DMS79 (cell line): Measurements from ENCODE around the gene MCTP1.
"Not testable (repeated sequence)": the region's sequence is repeated elsewhere in the genome, so short reads cannot be mapped to it uniquely, and the experiment has no call there.

Experiments used
- DNase-seq: peaks from one replicate; lab custom pipeline; 2025; lab: John Stamatoyannopoulos, UW

MCTP1 gene

DNA sequence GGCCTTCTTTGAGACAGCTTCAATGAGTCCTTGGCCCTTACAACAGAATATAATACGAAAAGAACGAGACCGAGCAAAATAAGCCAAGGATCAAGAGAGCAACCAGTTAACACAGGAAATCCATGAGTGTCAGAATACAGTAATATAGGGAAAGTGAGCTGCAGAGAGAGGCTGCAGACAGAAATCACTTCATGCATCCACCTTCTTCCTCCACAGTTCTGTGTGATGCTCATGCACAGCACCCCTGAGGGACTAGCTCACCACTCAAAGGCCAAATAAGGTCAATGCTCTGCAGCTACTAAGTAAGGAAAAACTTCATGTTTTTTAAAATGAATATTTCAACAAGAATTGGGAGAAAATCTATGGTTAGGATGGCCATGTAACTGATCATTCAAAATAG lies 257.1 kb downstream of the MCTP1 start:
- DNase-seq: no peak

DNA sequence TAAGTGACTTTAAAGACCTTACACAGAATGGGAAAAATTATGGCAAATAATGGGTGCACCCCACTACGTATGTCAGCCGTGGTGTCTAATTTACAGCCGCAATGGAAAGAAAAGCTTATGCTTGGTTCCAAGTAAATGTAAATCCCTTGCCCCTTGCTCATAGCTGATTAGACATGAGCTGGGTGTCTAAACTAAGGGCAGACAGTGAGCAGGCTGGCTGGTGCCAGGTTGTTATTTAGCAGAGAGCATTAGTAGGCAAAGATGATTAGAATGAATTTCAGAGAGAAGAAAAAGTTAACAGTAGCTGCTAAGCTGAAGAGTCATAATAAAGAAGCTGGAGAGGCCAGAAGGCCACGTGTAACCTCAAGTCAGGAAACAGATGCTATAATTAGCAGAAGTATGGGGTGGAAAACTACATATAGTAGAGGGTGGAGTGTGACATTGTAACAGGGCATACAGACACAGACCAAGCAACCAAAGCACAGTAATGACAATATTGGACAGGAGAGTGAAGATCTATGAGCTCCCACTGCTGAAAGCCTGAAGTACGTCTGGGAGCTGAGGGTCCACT lies 257.7 kb downstream of the MCTP1 start:
- DNase-seq: no peak

DNA sequence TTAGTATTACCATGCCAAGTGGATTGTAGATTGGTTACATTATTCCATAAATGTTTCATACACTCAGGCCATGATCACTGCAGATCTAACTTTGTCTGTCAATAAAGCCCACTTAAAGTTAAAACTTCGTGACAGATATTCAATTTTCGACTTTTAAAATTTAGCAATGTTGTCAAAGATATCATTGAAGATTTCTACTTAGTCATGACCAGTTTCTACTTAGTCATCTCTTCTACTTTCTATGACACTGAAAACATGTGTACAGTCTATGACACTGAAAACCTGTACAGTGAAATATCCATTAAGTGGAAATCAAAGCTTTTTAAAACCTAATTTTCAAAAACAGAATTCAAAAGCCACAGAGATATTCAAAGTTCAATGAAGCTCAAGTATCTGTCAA lies 258.2 kb downstream of the MCTP1 start:
- DNase-seq: no peak

DNA sequence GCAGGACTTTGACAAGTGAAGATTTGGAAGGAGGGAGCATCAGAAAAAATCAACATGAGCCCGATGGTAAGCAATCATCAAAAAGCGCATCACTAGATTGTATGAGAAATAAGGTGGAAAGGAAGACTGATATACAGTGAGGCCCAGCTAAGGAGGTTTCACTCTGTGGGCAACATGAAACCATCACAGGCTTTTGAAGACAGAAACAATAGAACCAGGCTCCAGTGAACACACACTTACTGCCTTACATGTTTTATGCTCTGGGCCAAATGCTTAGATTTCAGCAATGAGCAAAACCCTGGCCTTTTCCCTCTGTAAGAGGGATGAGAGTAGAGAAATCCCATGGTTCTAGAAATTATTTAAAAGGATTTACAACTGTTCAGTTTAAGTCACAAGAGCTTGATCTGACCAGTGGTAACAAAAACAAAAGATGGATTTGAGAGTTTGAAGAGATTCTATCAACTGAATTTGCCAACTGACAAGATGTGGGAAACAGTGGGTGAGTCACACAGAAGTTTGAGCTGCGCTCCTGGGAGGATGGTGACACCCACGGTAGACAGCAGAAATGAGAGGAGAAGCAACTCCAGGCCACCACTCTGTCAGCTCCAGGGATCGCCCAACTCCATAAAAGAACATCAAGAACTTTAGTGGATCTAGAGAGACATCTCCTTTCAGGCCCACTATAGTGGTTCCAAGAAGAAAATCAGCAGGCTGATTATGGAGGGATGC lies 261.8 kb downstream of the MCTP1 start:
- no peak for DNase-seq

DNA sequence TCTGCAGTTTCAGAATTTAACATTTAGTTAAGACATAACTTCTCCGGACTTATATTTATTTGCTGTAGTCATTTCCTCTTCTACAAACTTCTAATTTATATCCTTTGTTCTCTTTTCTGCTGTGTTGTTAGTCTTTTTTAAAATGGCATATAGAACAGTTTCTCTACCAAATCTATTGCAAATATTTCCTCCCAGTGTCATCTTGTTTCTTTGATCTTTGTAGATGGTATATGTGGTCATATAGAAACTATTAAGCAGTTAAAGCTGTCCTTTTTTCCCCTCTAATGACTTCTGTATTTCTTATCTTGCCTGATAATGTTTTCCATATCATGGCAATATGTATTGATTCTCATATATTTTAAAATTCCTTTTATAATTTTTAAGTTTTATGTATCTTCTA lies 264.5 kb downstream of the MCTP1 start:
- no peak for DNase-seq

DNA sequence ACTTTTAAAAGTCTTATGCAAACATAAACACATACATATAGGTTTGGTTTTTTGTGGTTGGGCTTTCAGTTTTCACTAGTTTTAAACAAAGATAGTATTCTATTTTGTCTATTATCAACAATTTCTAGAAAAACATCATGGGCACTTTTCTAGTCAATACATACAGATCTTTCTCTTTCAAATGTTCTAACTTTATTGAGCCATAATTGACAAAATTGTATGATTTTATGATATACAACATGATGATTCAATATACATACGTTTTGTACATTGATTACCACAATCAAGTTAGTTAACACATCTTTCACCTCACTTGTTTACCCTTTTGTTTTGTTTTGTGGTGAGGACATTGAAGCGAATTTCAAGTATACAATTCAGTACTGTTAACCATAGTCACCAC lies 265.9 kb downstream of the MCTP1 start:
- DNase-seq: no peak

DNA sequence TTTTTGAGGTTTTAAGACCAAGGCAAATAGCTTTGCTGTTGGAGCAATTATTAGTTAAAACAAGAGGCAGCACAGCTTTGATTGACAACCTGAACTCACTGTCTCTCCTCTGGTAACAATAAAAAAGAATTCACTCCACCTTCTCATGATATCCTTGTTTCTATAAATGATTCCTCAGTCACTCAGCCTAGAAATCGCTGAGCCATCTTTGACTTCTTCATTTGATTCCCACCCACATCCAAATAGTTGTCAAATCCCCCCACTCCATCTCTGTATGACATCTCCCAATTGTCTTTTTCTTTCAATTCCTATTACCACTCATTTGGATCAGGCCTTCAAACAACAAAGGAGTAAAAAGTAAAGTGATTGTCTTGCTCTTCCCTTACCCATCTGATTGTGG lies 266.4 kb downstream of the MCTP1 start:
- DNase-seq: no peak

DNA sequence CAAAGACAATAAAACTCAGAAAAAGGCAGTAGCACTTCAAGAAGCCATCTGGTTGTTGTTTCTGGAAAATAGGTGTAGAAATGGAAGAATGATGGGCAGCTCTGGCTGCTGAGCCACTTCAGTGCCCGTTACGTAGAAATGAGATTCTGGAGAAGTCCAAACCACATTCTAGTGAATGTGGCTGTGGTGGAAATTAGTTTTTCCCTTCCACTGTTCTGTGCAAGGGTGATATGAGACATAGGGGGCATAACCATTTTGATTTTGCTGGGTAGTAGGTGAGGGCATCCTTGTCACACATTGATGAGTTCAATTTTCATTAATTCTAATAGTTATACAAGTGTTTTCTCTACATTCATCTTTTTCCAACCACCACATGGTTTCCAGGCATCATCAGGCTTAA lies 275.1 kb downstream of the MCTP1 start:
- no peak for DNase-seq

DNA sequence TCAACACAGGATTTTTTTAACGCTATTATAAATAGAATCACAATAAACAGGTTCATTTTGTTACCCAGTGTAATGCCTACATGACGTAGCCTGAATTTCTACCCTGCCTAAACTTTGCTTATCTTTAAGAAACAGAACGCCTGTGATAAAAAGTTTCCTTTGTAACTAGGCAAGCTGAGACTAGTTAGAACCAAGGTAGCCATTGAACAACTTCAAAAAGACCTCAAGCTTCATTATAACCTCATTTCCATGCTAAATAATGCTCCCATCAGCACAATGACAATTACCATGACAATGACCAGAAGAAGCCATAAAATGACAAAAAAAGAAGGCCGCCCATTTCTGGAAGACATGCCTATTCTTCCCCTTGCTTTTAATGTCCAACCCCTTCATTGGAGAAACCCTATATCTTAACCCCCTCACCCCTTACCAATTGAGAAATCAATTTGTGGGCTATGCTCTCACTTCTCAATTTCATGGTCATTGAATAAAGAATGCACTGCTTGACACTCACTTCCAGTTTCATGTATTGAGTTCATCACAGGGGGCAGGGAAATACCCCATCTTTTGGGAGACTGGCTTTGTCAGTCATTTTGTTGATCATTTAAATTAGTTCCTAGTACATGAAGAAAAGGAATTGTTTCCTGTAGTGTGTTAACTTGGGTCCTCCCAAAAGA lies 276.8 kb downstream of the MCTP1 start:
- no peak for DNase-seq

DNA sequence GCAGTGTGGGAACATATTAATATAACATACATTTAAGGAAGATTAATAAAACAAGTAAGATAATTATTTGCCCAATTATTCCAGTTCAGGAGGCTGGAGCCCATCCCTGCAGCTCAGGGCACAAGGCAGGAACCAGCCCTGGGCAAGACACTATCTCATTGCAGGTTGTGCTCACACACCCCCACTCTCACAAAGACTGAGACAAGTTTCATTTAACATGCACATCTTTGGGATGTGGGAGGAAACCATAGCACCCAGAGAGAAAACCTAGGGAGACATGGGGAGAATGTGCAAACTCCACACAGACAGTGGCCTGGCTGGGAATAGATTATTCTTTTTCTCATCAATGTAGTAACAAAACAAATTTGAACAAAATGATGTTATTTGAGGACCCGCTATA lies 279.1 kb downstream of the MCTP1 start:
- no peak for DNase-seq

DNA sequence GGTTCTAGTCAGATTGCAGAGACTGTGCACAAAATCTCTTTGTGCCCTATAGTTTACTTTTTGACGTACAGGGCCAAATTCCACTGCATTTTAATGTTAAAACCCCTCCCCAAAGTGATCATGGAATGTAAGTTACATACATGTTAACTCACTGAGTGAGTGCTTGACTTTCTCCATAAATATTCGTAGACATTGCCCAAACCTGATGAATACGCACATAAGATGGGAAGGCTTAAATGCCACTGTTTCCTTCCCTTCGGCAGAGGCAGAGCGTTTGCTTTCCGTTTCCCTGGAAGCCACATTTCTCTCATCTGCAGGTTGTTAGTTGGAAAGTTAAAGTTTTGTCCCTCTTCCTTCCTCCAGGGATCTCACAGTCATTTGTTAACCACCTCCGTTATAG lies 286.2 kb downstream of the MCTP1 start:
- no peak for DNase-seq

DNA sequence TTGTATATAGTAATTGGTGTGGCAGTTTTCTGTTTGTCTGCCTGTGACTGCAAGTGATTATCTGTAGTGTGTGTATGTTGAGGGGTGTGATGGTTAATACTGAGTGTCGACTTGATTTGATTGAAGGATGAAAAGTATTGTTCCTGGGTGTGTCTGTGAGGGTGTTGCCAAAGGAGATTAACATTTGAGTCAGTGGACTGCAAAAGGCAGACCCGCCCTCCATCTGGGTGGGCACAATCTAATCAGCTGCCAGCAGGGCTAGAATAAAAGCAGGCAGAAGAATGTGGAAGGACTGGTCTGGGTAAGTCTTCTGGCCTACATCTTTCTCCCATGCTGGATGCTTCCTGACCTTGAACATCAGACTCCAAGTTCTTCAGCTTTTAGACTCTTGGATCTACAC lies 290.4 kb downstream of the MCTP1 start:
- DNase-seq: not testable (repeated sequence)

DNA sequence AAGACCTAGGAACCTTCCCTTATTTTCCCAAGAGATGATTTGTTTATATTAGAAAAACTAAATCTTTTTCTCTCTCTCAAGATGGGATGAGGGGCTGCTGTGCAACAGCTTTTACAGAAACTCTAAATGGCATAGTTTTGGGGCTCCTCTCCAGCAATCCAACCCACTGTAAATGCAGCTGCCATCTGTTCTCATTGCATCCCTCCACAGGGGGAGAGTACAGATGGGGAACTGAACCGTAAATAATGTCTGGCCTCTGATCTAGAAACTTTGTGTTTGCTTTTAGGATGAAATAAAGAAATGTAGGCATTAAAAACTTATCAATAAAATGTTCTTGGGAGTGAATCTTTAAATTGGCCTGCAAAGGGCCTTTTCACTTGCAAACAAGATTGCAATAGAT lies 291.4 kb downstream of the MCTP1 start:
- DNase-seq: no peak

DNA sequence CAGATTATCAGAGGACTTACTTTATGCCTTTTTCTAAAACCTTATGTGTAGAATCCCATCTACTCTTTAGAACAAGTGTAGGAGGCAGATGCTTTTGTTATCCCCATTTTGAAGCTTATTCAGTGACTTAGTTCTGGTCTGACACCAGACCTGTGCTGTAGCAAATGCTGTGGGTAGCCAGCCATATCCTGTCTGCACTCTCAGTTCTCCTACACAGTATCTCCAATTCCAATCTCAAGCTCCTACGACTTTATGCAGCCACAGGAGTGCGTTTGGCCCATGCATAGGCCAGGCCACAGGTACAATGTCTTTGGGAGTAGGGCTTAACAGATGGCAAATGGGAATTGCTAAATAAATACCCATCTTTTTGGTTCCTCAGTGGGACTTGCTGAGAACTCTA lies 292.6 kb downstream of the MCTP1 start:
- no peak for DNase-seq

DNA sequence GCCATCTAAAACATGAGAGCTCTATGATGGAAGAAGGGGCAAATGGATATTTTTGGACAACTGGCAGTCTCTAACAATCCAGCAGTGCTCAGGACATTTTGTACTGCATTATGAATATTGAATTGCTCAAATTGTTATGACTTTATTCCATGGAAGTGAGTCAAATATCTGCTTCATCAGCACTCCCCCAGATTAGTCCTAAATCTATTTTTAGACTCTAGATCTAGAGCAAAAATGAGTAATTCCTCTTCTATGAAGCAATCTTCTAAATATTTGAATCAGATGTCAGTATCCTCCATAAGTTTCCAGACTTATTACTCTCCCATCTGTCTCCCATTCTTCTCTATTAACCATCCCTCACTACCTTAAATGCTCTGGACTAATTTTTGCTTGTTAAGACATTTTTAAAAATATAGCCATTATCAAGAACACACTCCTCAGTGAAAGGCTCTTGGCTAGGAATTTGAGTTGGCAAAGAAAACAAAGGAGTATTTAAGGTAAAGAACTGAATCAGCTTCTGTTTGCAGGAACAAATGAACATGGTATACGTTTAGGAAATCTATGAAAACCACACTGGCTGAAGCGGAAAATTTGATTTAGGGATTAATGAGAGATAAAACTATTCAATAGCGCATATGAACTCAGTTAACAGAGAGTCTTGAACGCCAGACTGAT lies 300.9 kb downstream of the MCTP1 start:
- no peak for DNase-seq

DNA sequence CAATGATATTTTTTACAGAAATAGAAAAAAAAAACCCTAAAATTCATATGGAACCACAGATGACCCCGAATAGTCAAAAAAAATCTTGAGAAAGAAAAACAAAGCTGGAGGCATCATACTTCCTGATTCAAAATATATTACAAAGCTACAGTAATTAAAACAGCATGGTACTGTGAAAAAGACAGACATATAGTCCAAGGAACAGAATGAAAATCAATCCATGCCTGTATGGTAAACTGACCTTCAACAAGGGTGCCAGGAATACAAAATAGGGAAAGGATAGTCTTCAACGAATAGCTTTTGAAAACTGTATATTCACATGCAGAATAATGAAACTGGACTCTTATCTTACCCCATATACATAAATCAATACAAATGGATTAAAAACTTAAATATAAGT lies 307.5 kb downstream of the MCTP1 start:
- DNase-seq: no peak

DNA sequence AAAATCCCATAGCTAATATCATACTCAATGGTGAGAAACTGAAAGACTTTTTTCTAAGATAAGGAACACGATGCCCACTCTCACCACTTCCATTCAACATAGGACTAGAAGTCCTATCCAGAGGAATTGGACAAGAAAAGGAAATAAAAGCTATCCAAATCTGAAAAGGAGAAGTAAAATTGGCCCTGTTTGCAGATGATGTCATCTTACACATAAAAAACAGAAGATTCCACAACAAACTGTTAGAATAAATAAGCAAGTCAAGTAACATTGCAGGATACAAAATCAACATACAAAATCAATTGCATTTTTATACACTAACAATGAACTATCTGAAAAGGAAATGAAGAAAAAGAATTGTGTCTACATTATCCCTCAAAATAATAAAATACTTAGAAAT lies 308.0 kb downstream of the MCTP1 start:
- DNase-seq: no peak

DNA sequence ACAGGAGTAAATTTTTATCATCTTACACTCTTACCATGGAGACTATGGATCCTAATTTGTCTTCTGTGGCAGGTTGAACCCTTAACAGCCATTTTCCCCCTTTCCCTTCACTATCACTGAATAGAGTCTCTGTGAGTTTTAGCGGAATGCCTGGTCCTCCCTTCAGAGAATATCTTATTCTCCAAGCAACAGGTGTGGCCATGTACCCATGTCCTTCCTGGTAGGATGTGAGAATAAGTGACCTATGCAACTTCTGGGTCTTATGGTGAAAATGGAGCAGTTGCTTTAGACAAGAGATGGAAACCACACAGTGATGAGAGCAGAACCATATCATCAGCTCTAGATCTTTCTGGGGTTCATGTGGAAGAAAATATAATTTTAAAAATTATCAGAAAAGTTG lies 312.6 kb downstream of the MCTP1 start:
- no peak for DNase-seq

DNA sequence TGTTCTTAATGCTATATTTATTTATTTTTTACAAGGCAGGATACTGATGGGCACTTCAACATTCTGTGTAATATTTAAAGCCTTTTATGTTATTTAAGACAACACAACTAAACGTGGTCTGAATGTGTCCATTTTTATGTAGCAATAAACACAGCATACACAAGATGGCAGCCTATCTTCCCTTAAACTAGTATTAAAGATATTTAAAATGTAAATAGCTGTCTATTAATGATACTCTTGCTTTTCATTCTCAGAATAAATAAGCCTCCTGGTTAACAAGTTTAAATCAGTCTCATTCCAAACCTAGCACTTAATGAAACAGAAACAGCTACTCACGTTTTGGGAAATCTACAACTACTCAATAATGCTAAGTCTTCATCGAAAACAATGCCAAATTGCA lies 315.7 kb downstream of the MCTP1 start:
- no peak for DNase-seq

DNA sequence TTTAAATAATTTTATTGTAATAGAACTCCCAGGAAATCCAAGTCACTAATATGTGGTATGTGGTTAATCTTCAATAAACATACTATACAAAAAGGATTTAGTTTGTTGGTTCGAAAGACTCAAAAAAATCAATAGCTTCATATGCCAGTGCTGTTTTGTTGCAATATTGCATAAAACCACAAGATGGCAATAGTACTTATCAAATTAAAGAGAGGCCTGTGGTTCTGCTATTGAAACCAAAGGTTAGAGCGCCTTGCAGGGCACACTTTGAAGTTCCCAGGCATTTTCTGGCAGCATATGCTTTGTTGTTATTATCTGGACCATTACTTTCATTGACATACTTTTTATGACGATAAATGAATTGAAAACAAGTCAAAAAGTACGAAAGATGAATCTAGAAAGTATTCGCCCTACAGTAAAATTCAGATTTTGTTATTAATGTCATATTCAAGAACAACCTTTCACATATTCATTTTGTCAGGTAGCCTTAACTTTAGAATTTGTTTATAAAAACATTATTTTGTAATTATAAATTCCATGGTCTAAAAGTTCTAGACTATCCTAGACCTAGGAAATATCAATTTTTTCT lies 316.3 kb downstream of the MCTP1 start:
- peak; percentile 11 for DNase-seq

DNA sequence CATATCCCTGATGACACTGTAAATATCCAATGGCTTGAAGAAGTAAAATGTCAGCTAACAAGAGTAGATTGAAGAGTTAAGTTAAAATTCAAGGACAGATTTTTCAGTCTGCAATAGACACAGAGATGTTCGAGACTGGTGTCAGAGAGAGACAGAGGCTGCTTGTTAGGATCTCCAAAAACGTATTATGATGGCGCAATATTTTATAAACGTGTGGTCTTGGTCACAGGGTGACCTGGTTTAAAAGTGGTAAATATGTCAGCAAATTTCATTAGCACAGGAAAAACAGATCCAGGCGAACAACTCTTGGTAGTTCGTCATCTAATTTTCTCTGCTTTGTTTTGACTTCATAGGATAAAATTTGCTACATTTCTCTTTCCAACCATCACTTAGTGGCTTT lies 317.4 kb downstream of the MCTP1 start:
- DNase-seq: no peak

DNA sequence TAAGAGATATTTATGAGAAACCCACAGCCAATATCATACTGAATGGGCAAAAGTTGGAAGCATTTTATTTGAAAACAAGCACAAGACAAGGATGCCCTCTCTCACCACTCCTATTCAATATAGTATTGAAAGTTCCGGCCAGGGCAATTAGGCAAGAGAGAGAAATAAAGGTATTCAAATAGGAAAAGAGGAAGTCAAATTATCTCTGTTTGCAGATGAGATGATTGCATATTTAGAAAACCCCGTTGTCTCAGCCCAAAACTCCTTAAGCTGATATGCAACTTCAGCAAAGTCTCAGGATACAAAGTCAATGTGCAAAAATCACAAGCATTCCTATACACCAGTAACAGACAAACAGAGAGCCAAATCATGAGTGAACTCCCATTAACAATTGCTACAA lies 325.6 kb downstream of the MCTP1 start:
- DNase-seq: not testable (repeated sequence)

DNA sequence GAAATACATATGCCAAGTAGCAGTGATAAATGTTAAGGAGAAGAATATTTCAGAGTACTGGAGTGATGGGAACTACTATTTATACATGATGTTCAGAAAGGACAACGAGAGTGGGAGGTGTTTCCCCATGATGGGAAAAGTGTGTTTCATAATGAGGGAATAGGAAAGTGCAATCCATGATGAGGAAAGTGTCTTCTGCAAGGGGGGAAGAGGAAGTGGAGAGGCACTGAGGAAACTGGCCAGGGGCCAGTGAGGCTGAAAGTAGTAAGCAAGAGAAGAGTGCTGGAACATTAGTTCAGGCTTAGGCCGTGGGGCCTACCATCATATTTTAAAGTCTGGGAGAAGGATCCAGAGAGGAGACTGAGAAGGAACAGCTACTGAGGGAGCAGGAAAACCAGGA lies 339.2 kb downstream of the MCTP1 start:
- DNase-seq: no peak
